ENCODE data around the gene STAP2.
"Not testable (repeated sequence)": the region's sequence is repeated elsewhere in the genome, so short reads cannot be mapped to it uniquely, and the experiment has no call there.

STAP2 gene

DNA sequence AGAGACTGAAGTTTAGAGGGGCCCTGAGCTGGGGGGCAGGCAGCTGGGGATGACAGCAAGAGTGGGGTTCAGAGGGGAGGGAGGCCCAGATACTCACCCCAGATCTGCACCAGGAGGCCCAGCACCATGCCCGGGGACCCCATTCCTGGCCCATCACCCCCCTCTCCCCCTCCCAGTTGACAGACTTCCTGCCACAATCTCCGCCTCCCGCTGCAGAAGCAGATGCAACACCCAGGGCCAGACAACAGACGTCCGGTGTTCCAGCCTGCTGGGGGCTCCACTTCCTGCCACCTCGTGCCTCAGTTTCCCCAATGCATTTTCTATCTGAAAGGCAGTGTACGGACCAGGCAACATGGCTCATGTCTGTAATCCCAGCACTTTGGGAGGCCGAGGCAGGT is 36.4 kb downstream of the STAP2 start, which contains the start of gene TMIGD2:
Gene TMIGD2, minus strand, starts transcription at position 147 of the 398 bp plus-strand sequence. Its CDS starts 4 bp downstream, at position 143.
- no peak for DNase-seq (ENCODE audit: extremely low read depth in 1 of 2, low read depth in 1 of 2)

- no peak for DNase-seq (ENCODE audit: extremely low read depth in 1 of 2, low read depth in 1 of 2)
Observed at GRCh38 chr19:4301590-4302242, 36.9 kb downstream of the STAP2 start.

- no peak for DNase-seq (ENCODE audit: extremely low read depth in 1 of 2, low read depth in 1 of 2)
Observed at GRCh38 chr19:4300589-4300988, 38.0 kb downstream of the STAP2 start.

DNA sequence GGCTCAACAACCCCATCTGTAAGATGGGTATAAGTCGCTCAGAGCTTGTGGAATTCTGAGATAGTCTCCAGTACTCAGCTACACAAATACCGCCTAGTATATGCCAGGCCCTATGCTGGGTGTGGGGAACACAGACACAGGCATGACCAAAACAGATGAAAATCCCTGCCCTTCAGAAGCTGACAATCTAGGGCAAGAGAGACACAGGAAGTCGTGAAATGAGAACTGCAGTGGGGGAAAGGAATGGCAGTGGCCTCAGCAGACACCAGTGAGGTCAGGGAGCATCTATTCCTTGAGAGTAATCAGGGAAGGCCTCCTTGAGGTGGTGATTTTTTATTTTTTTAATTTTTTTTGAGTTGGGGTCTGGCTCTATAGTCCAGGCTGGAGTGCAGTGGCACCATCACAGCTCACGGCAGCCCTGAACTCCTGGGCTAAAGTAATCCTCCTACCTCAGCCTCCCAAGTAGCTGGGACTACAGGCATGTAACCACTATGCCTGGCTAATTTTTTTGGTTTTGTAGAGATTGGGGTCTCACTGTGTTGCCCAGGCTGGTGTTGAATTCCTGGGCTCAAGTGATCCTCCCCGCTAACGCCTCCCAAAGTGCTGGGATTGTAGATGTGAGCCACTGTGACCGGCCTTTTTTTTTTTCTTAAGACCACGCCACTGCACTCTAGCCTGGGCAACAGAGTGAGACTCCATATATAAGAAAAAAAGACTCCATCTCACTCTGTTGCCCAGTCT is 39.6 kb downstream of the STAP2 start:
- DNase-seq (ENCODE audit: extremely low read depth in 1 of 2, low read depth in 1 of 2) = no peak

- DNase-seq (ENCODE audit: extremely low read depth in 1 of 2, low read depth in 1 of 2) = peak in 1 of 2 donors; percentile 48
Observed at GRCh38 chr19:4297901-4298809, 40.5 kb downstream of the STAP2 start.

DNA sequence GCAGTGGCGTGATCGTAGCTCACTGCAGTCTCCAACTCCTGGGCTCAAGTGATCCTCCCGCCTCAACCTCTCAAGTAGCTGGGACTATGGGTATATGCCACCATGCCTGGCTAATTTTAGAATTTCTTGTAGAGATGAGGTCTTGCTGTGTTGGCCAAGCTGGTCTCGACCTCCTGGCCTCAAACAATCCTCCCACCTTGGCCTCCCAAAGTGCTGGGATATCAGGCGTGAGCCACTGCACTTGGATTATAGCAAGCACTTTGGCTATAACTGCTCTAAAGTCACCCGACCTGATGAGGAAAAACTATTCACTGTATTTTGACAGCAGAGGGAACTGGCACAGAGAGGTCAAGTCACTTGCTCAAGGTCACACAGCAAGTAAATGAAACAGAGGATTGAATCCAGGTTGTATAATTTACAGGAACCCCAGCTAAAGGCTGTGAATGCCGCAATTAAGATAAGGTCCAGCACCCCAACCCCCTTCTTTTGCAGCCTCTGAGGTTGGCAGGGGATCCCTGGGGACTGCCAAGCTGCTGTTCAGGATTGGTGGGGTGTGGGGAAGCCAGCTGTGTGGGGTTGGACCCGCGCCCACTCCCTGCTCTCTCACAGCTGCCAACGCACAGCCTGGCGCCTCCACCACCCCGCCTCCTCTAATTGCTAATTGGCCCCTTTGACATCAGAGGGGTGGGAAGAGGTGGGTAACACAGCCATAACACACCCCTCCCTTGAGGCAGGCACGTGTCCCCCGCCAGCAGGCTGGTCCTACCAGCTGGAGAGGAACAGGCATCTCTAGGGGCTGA is 42.5 kb downstream of the STAP2 start:
- no peak for DNase-seq (ENCODE audit: extremely low read depth in 1 of 2, low read depth in 1 of 2)

GRCh38 chr19:4294389-4294788 is 44.2 kb downstream of the STAP2 start:
- no peak for DNase-seq (ENCODE audit: extremely low read depth in 1 of 2, low read depth in 1 of 2)

DNA sequence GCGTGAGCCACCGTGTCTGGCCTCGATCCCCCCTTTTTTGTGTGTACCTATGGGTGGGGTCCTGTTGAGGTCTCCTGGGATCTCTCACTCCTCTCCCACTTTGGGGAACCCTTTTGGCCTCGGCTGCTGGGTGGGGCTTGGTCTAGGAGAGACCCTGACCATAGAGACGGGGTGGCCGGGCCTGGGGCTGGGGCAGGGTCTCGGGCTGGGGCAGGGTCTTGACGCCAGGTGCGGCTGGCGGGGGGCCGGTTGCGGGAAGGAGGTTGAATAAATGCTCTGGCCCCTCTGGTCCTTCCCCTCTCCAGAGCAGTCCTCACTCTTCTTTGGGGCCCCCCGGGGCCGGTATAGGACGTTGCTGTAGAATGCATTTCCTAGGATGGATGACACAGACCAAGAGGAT is 46.1 kb downstream of the STAP2 start:
- no peak for DNase-seq (ENCODE audit: extremely low read depth in 1 of 2, low read depth in 1 of 2)

GRCh38 chr19:4291184-4291732 is 47.4 kb downstream of the STAP2 start:
- DNase-seq (ENCODE audit: extremely low read depth in 1 of 2, low read depth in 1 of 2) = no peak

- no peak for DNase-seq (ENCODE audit: extremely low read depth in 1 of 2, low read depth in 1 of 2)
Observed at GRCh38 chr19:4288091-4288777, 50.4 kb downstream of the STAP2 start.

DNA sequence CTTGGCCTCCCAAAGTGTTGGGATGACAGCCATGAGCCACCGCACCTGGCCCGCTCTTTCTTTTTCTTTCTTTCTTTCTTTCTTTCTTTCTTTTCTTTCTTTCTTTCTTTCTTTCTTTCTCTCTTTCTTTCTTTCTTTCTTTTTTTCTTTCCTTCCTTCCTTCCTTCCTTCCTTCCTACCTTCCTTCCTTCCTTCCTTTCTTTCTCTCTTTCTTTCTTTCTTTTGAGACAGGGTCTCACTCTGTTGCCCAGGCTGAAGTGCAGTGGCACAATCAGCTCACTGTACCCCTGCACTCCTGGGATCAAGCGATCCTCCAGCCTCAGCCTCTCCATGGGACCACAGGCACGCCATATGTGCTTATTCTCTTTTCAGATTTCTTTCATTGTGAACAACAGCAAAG is 52.5 kb downstream of the STAP2 start:
- DNase-seq (ENCODE audit: extremely low read depth in 1 of 2, low read depth in 1 of 2) = not testable (repeated sequence)

DNA sequence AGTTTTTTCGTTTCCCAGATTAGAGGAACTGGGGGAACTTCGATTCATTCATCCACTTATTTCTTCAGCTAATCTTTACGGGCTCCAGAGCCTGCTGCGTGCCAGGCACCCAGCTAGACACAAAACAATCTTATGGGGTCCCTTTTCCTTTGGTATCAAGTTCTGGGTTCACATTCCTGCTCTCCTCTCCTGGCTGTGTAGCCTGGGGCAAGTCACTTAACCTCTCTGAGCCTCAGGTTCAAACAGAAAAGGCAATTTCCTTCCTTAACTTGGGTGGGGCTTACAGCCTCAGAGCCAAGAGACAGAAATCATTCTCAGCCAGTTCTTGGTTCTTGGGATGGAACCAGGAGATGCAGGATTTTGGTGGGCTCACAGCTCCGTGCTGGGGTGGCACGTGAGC is 53.7 kb downstream of the STAP2 start:
- no peak for DNase-seq (ENCODE audit: extremely low read depth in 1 of 2, low read depth in 1 of 2)

DNA sequence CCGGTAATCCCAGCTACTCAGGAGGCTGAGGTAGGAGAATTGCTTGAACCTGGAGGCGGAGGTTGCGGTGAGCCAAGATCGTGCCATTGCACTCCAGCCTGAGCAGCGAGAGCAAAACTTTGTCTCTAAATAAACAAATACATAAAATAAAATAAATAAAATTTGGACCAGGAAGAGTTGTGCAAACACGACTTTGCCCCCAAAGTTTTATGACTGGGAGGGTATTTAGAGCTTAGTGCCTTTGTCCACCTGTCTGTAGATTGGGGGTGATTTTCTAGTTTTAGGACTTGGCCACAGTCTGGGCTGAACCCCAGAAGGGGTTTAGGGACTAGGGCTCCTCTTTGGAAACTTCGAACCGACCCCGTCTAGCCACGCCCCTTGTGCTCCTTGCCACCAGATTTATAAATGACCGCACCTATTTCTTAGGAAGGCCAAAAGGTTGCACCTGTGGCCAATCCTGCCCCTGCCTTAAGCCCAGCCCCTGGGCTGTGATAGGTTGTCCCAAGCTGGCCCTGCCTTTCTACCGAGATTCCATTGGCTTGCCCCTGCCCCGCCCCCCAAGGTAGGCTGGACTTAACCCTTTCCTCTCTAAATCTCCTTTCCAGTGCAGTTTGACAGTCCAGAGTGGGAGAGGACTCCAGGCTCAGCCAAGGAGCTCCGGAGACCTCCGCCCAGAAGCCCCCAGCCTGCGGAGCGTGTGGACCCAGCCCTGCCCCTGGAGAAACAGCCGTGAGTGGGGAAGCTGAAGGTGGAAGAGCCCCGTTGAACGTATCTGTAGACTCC is 54.3 kb downstream of the STAP2 start:
- no peak for DNase-seq (ENCODE audit: extremely low read depth in 1 of 2, low read depth in 1 of 2)

- DNase-seq (ENCODE audit: extremely low read depth in 1 of 2, low read depth in 1 of 2) = no peak
Observed at GRCh38 chr19:4279530-4280422, 58.9 kb downstream of the STAP2 start.

- DNase-seq (ENCODE audit: extremely low read depth in 1 of 2, low read depth in 1 of 2) = no peak
Observed at GRCh38 chr19:4279267-4279529, 59.4 kb downstream of the STAP2 start.

DNA sequence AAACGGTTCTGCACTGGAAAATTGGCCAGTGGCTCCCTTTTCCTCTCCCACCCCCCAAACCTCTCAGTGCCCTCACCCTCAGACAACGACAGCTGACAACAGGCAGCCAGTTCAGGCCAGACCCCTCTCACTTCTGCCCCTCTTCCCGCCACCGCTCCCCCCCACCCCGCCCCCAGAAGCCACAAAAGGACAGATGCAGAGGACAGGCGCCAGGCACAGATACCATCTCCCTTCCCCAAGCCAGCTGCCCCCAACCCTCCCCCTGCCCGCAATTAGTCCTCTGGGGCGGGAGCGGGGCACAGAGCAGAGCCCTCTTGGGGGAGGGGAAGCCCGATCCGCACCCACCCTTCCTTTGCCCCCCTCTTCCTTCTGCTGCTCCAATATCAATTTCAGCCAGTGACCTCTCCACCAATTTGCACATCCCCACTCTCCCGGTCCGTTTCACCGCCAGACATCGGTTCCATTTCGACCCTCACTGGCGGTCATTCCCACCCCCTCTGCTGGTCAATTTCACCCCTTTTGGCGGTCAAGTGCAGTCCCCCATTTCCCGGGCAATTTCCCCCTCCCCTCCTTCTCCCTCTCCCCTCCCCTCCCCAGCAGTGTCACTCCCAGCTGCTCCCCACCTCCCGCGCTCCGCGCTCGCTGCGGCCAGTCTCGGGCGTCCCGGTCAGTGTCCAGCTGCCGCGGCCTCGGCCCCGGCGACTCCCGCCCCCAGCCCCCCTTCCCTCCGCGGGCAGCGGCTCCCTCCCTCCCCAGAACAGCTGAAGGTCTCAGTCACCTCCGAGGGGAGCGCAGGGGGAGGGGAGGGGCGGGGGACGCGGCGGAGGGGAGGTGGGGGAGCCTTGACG is 60.0 kb downstream of the STAP2 start, which contains the start of gene SHD:
Gene SHD, plus strand, starts transcription at position 848 of the 848 bp plus-strand sequence. CDS start 798 bp downstream, outside the sequence.
- DNase-seq (ENCODE audit: extremely low read depth in 1 of 2, low read depth in 1 of 2) = no peak

DNA sequence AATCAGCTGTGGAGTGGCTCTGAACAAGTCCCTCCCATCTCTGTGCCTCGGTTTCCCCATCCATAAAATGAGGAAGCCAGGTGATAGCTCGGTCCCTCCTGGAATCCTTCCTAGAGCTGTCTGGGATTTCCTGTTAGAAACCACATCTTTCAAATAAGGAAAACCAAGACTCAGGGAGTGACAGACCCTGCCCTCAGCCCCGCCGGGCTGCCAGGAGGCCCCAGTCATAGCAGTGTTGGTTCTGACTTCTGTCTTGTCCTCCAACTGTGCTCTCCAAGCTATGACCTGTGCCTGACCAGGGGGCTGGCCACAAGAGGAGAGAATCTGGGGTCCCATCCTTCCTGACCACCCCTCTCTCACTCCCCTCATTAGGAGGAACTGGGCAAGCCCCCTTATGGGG is 60.6 kb downstream of the STAP2 start:
- DNase-seq (ENCODE audit: extremely low read depth in 1 of 2, low read depth in 1 of 2) = no peak
